H54 (cell line): Measurements from ENCODE around the gene LHX2.

Experiments used
- DNase-seq: peaks from one replicate; pipeline ENCODE4 v3.0.0; 2011; ENCODE audit warnings: low spot score, mixed read lengths; ENCODE audit not compliant: insufficient read length
- FAIRE-seq: peaks from 3 replicates; lab custom pipeline; 2011; peaks lifted over from hg19 to GRCh38; lab: Jason Lieb, UNC
- POLR2A ChIP-seq: IDR thresholded peaks from 2 replicates; pipeline ENCODE4 v1.6.1; 2011; ENCODE audit warnings: low read depth, mild to moderate bottlenecking, low read length

Gene LHX2

GRCh38 chr9:124003636-124004349 lies 7.8 kb upstream of the LHX2 start:
- TF ChIP-seq POLR2A, result no peak
- FAIRE-seq (no peak), DNase-seq (no peak)

- FAIRE-seq (no peak), DNase-seq (no peak)
- TF ChIP-seq POLR2A, result no peak
Measured at GRCh38 chr9:124004593-124004992, 7.0 kb upstream of the LHX2 start.

- DNase-seq, result no peak
Measured at GRCh38 chr9:124005029-124005771, 6.4 kb upstream of the LHX2 start.

DNA sequence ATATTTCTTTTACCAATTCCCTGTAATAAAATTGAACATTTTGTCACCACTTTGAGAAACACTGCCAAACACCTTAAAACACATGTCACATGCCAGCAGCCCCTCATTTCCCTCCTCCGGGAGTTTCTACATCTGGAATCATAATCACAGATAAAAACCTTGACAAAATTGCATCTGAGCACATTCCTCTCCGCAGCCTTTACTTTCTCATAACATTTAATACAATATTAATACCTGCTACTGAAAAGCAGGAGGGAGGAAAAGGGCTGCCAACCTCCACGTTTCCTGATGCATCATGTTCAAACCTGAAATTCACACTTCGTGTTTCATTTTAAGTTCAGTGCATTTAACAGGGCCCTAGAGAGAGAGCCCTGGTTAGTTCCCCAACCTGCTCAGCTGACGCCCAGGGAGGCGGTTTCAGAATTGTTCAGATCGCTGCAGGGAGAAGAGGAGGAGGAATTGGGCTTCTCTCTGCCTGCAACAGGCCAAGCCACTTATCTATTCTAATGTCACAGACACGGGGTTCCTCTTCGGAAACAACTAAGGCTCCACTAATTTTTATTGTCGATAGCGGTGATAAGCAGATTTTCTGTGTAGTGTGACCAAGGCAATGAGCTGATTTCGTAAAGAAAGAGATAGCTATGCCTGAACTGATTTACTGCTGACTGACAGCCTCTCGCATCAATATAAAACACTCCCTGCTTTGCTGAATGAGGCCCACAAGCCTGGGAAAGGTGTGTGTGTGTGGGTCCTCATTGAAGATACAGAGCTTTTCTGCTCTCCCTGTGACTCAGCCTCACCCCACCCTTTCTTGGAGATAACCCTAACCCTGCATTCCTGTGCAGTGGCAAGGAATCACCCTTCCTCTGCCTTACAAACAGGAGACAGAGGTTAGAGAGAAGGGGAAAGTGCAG lies 4.9 kb upstream of the LHX2 start:
- no peak for FAIRE-seq
- no peak for TF ChIP-seq POLR2A
- peak; percentile 71 for DNase-seq

More at GRCh38 chr9:124005029-124005771, 6.4 kb upstream of the LHX2 start:
- no peak for FAIRE-seq
- TF ChIP-seq POLR2A, result no peak

DNA sequence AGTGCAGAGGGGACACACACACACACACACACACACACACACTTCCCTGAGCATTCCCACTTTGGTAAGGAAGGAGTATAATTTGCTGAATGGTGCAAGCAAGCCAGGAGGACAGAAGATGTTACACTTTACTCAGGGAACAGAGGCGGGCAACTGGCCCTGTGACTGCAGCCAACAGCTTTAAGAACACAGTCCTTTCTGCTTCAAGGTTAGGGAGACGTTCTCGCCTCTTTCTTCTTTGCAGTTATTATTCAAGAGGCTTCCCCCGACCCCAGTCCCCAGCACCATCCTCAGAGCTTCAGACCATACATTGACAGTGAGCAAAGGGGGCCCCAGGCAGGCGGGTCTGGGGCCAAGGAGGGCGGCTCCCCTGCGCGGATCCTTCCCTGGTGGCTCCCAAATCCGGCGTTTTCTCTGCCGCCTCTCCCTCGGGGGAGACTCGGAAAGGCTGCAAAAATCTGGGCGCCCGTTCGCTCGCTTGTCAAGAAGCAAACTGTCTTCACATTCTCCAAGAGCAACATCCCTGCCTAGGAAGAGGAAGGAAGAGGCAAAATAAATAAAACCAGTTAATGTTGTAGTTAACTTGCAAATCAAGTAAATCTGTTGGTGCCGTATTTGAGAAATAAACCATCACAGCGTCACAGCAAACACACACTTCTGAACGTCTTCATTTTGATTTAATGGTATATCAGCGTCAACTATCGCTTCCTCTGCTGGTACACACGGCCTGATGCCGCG lies 3.8 kb upstream of the LHX2 start:
- TF ChIP-seq POLR2A, result no peak
- DNase-seq (no peak), FAIRE-seq (no peak)

DNA sequence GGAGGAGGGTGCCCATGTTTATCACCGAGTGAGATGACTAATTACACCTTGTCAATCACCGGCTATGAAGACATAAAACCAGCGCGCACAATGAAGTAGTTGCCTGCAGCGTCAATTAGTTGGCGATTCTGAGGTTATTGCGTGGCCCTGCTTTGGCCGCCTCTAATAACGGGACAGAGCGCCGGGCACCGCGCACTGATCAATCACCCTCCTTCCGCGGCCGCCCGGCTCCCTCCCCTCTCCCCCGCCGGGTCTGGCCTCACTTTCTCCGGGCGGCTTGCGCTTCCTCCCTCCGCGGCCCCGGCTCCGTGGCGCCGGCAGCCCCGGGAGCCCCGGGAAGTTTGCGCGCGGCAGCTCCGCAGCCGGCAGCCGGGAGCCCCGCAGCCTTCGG lies 3.3 kb upstream of the LHX2 start:
- FAIRE-seq (no peak), DNase-seq (no peak)
- no peak for TF ChIP-seq POLR2A

DNA sequence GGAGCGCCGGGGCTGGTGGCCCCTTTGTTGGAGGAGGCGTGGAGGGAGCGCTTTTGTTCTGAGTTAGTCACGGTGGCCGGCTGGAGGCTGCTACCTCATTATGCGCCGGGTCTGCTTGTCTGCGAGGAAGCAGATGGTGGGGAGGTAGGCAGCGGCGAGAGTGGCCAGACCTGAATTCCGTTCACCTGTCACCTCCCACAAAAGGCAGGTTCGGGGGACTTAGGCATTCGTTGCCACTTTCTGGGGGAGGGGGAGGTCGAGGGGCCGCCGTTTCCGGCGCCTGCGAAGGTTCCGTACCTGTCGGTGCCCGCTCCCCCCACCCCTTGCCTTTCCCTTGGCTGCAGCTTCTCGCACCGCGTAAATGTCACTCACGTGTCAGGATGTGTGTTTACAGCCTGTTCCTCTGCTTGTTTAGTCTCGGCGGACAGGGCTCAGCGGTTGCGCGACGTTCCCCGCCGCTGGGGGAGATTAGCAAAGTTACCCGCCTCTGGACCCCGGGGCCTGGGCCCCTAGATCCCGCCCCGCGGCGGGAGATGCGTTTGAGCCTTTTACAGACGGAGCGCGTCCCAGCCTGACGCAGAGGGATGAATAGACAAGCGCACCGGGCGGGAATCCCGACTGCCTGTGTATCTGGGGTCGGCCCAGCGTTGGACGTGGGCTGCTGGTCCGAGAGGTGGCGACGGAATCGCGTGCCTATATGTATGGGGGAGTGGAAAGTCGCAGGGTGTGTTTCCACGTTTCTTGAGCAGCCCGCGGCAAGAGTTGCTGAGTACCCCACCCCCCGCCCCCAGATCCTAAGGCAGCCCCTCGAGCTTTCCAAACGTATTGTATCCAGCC lies 2.7 kb upstream of the LHX2 start:
- 0 out of 2 replicates have a peak, but pooled peaks have one; percentile 12 for TF ChIP-seq POLR2A
- DNase-seq, result no peak
- FAIRE-seq, result no peak

- DNase-seq (no peak), FAIRE-seq (no peak)
- no peak for TF ChIP-seq POLR2A
Measured at GRCh38 chr9:124009531-124010217, 1.9 kb upstream of the LHX2 start.

- TF ChIP-seq POLR2A, result no peak
- no peak for DNase-seq
- FAIRE-seq, result no peak
Measured at GRCh38 chr9:124010303-124010664, 1.3 kb upstream of the LHX2 start.

DNA sequence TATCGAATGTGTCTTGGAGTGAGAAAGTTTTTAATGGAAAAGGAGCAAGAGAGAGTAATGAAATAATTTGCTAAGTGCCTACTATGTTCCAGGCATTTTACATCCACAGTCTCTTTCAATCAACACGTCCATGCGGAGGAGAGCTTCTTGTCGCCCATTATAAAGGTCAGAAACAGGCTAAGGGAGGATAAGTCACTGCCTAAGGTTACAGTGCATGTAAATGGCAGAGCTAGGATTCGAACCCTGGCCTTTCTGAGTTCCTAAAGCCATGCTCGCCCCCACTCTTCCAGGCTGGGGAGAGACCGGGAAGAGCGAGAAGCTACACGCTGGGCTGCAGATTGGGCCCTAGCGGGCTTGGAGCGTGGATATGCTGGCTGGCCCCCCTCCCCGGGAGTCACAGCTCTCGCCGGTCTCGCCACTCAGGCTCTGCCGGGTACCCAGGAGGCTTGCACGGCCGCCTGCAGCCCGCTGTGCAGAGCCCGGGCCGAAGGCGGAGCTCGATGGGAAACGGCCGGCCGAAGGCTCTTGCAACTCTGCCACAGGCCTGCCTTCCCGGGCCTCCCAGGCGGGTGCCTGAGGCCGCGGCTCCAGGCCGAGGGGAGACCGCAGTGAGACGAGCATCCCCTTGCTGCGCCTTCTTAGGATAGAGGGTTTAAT lies 775 bp upstream of the LHX2 start:
- no peak for FAIRE-seq
- TF ChIP-seq POLR2A, result no peak
- DNase-seq, result no peak
